ENCODE measurements around the gene NKX1-1.

NKX1-1 gene

GRCh38 chr4:1370321-1371124 lies 35.7 kb downstream of the NKX1-1 start:
- no peak for DNase-seq

GRCh38 chr4:1369479-1370079 lies 36.7 kb downstream of the NKX1-1 start:
- DNase-seq = no peak

- DNase-seq = no peak
These were observed 37.2 kb downstream of the NKX1-1 start for GRCh38 chr4:1369091-1369450.

GRCh38 chr4:1368421-1369090 lies 37.7 kb downstream of the NKX1-1 start:
- DNase-seq = no peak

GRCh38 chr4:1367936-1368289 lies 38.3 kb downstream of the NKX1-1 start:
- no peak for DNase-seq

GRCh38 chr4:1367230-1367935 lies 38.9 kb downstream of the NKX1-1 start:
- no peak for DNase-seq

- DNase-seq = no peak
These were observed 39.6 kb downstream of the NKX1-1 start for GRCh38 chr4:1366371-1367229.

GRCh38 chr4:1365271-1366178 lies 40.7 kb downstream of the NKX1-1 start:
- DNase-seq = no peak

GRCh38 chr4:1364748-1365147 lies 41.5 kb downstream of the NKX1-1 start:
- no peak for DNase-seq

GRCh38 chr4:1364217-1364616 lies 42.0 kb downstream of the NKX1-1 start:
- DNase-seq = no peak

- no peak for DNase-seq
These were observed 42.7 kb downstream of the NKX1-1 start for GRCh38 chr4:1363513-1363912.

- DNase-seq = no peak
These were observed 43.7 kb downstream of the NKX1-1 start for GRCh38 chr4:1362521-1362920.

- DNase-seq = no peak
These were observed 44.2 kb downstream of the NKX1-1 start for GRCh38 chr4:1362046-1362445.

- no peak for DNase-seq
These were observed 44.8 kb downstream of the NKX1-1 start for GRCh38 chr4:1361431-1361830.

- DNase-seq = no peak
These were observed 45.6 kb downstream of the NKX1-1 start for GRCh38 chr4:1360423-1361283.

- no peak for DNase-seq
These were observed 46.3 kb downstream of the NKX1-1 start for GRCh38 chr4:1359976-1360375.

- DNase-seq = no peak
These were observed 47.1 kb downstream of the NKX1-1 start for GRCh38 chr4:1359144-1359501.

GRCh38 chr4:1358421-1359143 lies 47.7 kb downstream of the NKX1-1 start:
- DNase-seq = no peak

- no peak for DNase-seq
These were observed 48.6 kb downstream of the NKX1-1 start for GRCh38 chr4:1357356-1358248.

All from MV-4-11 (cell line).